ENCODE data around the gene LNPK. TPM values are rescaled to one million over a fixed set of nuclear protein-coding genes. Genes with fewer than 3 reads are reported as not detected.

Gene LNPK
- total and polyA plus RNA-seq, 9 donors, result 5.4 to 40.3 (median 21.4) TPM

DNA sequence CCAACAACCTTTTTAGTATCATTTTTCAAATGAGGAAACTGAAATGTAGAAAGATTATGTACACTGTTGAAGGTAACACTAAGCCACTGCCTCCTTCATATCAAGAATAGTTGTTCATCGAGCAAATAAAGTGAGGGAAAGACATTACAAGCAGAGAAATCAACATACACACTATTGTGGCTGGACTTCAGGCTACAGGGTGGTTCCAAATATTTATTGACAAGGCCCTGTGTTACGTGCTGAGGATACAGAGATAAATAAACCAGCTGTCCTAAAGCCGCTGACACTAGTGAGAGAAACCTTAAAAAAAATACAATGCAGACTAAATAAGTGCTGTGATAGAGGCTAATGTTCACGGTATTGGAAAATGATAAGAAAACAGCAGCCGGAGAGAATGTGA is 1.9 kb upstream of the LNPK start:
- Histone ChIP-seq H3K4me3 (no peak overlapping the region), H3K36me3 (no peaks in the 10 kb centered on the region), H3K9me3 (no peaks in the 10 kb centered on the region), H3K27ac (no peak overlapping the region), H3K27me3 (no peaks in the 10 kb centered on the region), H3K4me1 (ENCODE audit: insufficient read depth) (peaks cover 4% of the 10 kb centered on the region)
- no peak for DNase-seq
- 44 to 80% (median 65%) methylated on average over 5 of the region's 5 CpGs for WGBS, 3 donors
- intact Hi-C loops (cut with DNase I), result no loop called here
- TF ChIP-seq POLR2A (IDR thresholded peaks at IDR 0.05) (no peak), EP300 (IDR thresholded peaks at IDR 0.05) (no peak)
- TF ChIP-seq, protein P1, sequence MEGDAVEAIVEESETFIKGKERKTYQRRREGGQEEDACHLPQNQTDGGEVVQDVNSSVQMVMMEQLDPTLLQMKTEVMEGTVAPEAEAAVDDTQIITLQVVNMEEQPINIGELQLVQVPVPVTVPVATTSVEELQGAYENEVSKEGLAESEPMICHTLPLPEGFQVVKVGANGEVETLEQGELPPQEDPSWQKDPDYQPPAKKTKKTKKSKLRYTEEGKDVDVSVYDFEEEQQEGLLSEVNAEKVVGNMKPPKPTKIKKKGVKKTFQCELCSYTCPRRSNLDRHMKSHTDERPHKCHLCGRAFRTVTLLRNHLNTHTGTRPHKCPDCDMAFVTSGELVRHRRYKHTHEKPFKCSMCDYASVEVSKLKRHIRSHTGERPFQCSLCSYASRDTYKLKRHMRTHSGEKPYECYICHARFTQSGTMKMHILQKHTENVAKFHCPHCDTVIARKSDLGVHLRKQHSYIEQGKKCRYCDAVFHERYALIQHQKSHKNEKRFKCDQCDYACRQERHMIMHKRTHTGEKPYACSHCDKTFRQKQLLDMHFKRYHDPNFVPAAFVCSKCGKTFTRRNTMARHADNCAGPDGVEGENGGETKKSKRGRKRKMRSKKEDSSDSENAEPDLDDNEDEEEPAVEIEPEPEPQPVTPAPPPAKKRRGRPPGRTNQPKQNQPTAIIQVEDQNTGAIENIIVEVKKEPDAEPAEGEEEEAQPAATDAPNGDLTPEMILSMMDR (IDR thresholded peaks at IDR 0.05), result no peak

DNA sequence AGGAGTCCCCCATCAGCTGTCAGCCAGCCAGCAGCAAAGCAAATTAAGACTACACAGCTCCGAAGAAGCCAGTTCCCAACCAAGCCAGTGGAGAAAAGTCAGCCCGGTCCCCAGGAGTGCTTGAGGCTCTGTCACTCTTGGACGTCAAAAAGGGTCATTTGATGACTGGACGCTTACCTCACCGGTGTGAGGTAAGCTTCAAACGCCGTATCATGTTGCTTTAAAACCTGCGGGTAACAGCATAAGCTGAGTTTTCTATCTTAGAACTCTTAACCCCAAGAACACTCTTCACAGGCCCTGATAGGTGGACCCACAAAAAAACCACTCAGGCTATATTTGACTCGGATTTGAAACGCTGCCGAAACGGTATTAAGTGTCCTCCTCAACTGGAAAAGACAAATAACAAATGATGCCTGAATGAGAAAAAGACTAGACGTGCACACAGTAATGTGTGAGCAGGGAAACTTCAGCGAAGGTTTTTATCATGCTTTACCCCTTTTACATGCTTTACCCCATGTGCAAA is 682 bp upstream of the LNPK start:
- Histone ChIP-seq H3K4me1 (ENCODE audit: insufficient read depth) (peaks cover 4% of the 10 kb centered on the region), H3K27me3 (no peaks in the 10 kb centered on the region), H3K27ac (peak overlapping the region in 1 of 2 donors; percentile 75), H3K4me3 (peak overlapping the region; percentile 66), H3K36me3 (no peaks in the 10 kb centered on the region), H3K9me3 (no peaks in the 10 kb centered on the region)
- 11 to 14% (median 12%) methylated on average over 14 of the region's 14 CpGs for WGBS, 3 donors
- intact Hi-C loops (cut with DNase I), result no loop called here
- TF ChIP-seq, protein P1 (IDR thresholded peaks at IDR 0.05), result no peak
- no peak for TF ChIP-seq POLR2A (IDR thresholded peaks at IDR 0.05)
- no peak for TF ChIP-seq EP300 (IDR thresholded peaks at IDR 0.05)
- DNase-seq, result no peak

DNA sequence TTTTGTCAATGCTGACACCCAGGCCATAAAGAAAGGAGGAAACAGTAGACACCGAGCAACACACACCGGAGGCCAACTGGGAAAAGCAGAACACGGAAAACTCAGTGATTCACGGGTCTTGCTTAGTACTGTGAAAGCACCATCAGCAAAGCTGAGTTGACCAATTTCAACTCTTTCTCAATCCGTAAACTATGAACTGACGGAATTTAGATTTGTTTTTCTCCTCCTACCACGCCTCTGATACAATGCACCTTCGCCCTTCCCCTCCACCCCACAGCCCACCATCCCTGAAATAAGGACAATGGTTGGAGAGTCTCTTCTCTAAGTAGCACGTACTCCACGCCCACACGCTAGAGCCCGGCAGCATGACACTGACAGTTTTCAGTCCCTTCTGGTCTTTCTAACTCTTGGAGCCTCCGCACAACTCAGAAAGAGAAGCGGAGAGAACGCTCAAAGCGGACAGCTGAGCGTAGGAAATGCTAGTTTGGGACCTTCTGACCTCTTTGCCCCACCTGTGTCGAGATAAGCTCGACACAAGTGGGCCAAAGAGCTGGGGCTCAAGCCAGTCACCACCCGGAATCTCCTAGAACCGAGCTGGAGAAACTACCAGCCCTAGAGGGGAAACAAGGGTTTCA is 669 bp downstream of the LNPK start:
- TF ChIP-seq POLR2A (IDR thresholded peaks at IDR 0.05) (no peak), EP300 (IDR thresholded peaks at IDR 0.05) (no peak)
- TF ChIP-seq, protein P1 (IDR thresholded peaks at IDR 0.05), result no peak
- no peaks in the 10 kb centered on the region for H3K36me3 ChIP-seq
- H3K9me3 ChIP-seq, result no peaks in the 10 kb centered on the region
- no peaks in the 10 kb centered on the region for H3K27me3 ChIP-seq
- DNase-seq, result peak in 4 of 5 donors; percentile 10 to 40 (median 30)
- intact Hi-C loops (cut with DNase I), result no loop called here
- peak overlapping the region; percentile 27 to 75 for H3K27ac ChIP-seq
- 0% methylated on average over 19 to 21 of the region's 21 CpGs for WGBS, 3 donors
- peak overlapping the region; percentile 66 for H3K4me3 ChIP-seq
- peaks cover 4% of the 10 kb centered on the region for H3K4me1 ChIP-seq (ENCODE audit: insufficient read depth)

DNA sequence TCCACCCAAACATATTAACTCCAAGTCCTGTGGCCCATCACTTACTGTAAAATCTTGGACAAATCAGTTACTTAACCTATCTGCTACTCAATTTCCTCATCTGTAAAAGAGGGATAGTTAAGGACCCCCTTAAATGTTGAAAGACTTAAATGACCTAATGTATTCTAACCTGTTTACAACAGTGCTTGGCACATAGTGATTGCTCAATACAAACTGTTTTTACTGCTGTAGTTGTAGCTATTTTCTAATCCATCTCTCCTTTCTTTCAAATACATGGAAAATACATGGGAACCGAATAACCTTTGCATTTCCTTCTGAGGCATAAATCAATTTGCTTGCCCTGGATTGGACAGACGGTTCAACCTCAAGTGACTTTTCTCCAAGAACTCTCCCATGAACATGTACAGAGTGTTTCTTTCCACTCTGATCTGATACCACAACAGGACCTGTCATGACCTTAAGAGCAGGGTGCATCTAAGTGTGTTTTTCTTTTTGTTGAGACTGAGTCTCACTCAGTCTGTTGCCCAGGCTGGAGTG is 2.7 kb downstream of the LNPK start:
- WGBS, 3 donors, result 83 to 91% (median 90%) methylated on average over 2 of the region's 2 CpGs
- no peak for DNase-seq

More for the DNA sequence above, 2.7 kb downstream of the LNPK start:
- Histone ChIP-seq H3K4me1 (ENCODE audit: insufficient read depth) (peaks cover 4% of the 10 kb centered on the region), H3K27ac (no peak overlapping the region), H3K36me3 (no peaks in the 10 kb centered on the region), H3K27me3 (no peaks in the 10 kb centered on the region), H3K4me3 (no peak overlapping the region), H3K9me3 (no peaks in the 10 kb centered on the region)
- intact Hi-C loops (cut with DNase I), result no loop called here
- TF ChIP-seq EP300 (IDR thresholded peaks at IDR 0.05) (no peak), POLR2A (IDR thresholded peaks at IDR 0.05) (no peak)
- TF ChIP-seq, protein P1 (IDR thresholded peaks at IDR 0.05), result no peak

All from ovary (tissue), 9 donors.